Right renal cortex interstitium (tissue), 3 donors: ENCODE results near the gene CEP83. TPM values are rescaled to one million over a fixed set of nuclear protein-coding genes. Genes with fewer than 3 reads are reported as not detected.

Experiments used
- DNase-seq, 3 donors: peaks; one replicate each; pipeline ENCODE4 v3.0.0-alpha.2; 2013; ENCODE audit warnings: low read depth in 3 of 3, low spot score in 2 of 3
- polyA plus RNA-seq, 3 donors: library from polyadenylated mRNA; unstranded; fragments of 120-200 nt; gene quantifications; one replicate each; pipeline ENCODE4 v1.2.1, GENCODE V29; 2013; ENCODE audit not compliant: insufficient read length in 3 of 3

The CEP83 gene
- polyA plus RNA-seq, 3 donors, result 27.4 to 34.3 (median 32.9) TPM

- DNase-seq, result no peak
Observed at GRCh38 chr12:94272280-94272679, 187.4 kb downstream of the CEP83 start.

- no peak for DNase-seq
Observed at GRCh38 chr12:94271351-94271750, 188.3 kb downstream of the CEP83 start.

GRCh38 chr12:94269316-94269999 lies 190.2 kb downstream of the CEP83 start:
- DNase-seq, result no peak

- DNase-seq, result no peak
Observed at GRCh38 chr12:94267921-94268471, 191.7 kb downstream of the CEP83 start.

- DNase-seq, result no peak
Observed at GRCh38 chr12:94267537-94267872, 192.2 kb downstream of the CEP83 start.

- no peak for DNase-seq
Observed at GRCh38 chr12:94266796-94267536, 192.7 kb downstream of the CEP83 start.

- DNase-seq, result no peak
Observed at GRCh38 chr12:94265966-94266745, 193.5 kb downstream of the CEP83 start.

GRCh38 chr12:94265539-94265938 lies 194.1 kb downstream of the CEP83 start:
- no peak for DNase-seq

- DNase-seq, result no peak
Observed at GRCh38 chr12:94264736-94265485, 194.8 kb downstream of the CEP83 start.

GRCh38 chr12:94263905-94264561 lies 195.6 kb downstream of the CEP83 start:
- no peak for DNase-seq

- DNase-seq, result no peak
Observed at GRCh38 chr12:94263011-94263811, 196.5 kb downstream of the CEP83 start.

- peak; percentile 53 to 63 (median 59) for DNase-seq
Observed at GRCh38 chr12:94262228-94263010, 197.2 kb downstream of the CEP83 start.

GRCh38 chr12:94261786-94262185 lies 197.9 kb downstream of the CEP83 start:
- DNase-seq, result peak in 2 of 3 donors; percentile 31 to 36

GRCh38 chr12:94261119-94261518 lies 198.5 kb downstream of the CEP83 start:
- DNase-seq, result no peak

GRCh38 chr12:94260717-94261116 lies 198.9 kb downstream of the CEP83 start:
- no peak for DNase-seq

- no peak for DNase-seq
Observed at GRCh38 chr12:94260017-94260416, 199.7 kb downstream of the CEP83 start.

- DNase-seq, result no peak
Observed at GRCh38 chr12:94258593-94258992, 201.1 kb downstream of the CEP83 start.
